Neural progenitor cell (in vitro differentiated cells): Measurements from ENCODE around the gene FTHL17. TPM values are rescaled to one million over a fixed set of nuclear protein-coding genes. Genes with fewer than 3 reads are reported as not detected.

Source experiments
- DNase-seq: peaks from one replicate; pipeline ENCODE4 v3.0.0-alpha.2; 2016; ENCODE audit warnings: low spot score
- H2AFZ ChIP-seq: fragments of 200-600 bp; sonication (generic); replicated peaks from 2 replicates; pipeline ENCODE4 v1.6.1; 2016; ENCODE audit warnings: antibody characterized with exemption
- H3F3A ChIP-seq: fragments of 200-600 bp; sonication (generic); 2 replicates; pipeline ENCODE4 v1.6.1; 2016; ENCODE audit warnings: antibody characterized with exemption, low read depth
- H3K27ac ChIP-seq: fragments of 200-600 bp; sonication (generic); 2 replicates; pipeline ENCODE4 v1.5.1; 2016; ENCODE audit warnings: mild to moderate bottlenecking
- H3K27me3 ChIP-seq: fragments of 200-600 bp; sonication (generic); 2 replicates; pipeline ENCODE4 v1.6.1; 2016; ENCODE audit warnings: mild to moderate bottlenecking, moderate library complexity
- H3K36me3 ChIP-seq: fragments of 200-600 bp; sonication (generic); 2 replicates; pipeline ENCODE4 v1.5.1; 2016
- H3K4me1 ChIP-seq: fragments of 200-600 bp; sonication (generic); 2 replicates; pipeline ENCODE4 v1.6.1; 2016; ENCODE audit warnings: mixed run types
- H3K4me2 ChIP-seq: fragments of 200-600 bp; sonication (generic); 2 replicates; pipeline ENCODE4 v1.6.1; 2016
- H3K4me3 ChIP-seq: fragments of 200-600 bp; sonication (generic); 2 replicates; pipeline ENCODE4 v1.5.1; 2016
- H3K79me2 ChIP-seq: fragments of 200-600 bp; sonication (generic); 2 replicates; pipeline ENCODE4 v1.6.1; 2016; ENCODE audit warnings: low read depth
- H3K9ac ChIP-seq: fragments of 200-600 bp; sonication (generic); 2 replicates; pipeline ENCODE4 v1.6.1; 2016
- H3K9me3 ChIP-seq: fragments of 200-600 bp; sonication (generic); 2 replicates; pipeline ENCODE4 v1.5.1; 2016; ENCODE audit warnings: low read depth
- H4K20me1 ChIP-seq: fragments of 200-600 bp; sonication (generic); 2 replicates; pipeline ENCODE4 v1.6.1; 2016; ENCODE audit warnings: low read depth
- H3K27ac Mint-ChIP-seq: 3 replicates; pipeline ENCODE4 v1.8.0; 2021; ENCODE audit warnings: mixed read lengths
- H3K27me3 Mint-ChIP-seq: 2 replicates; pipeline ENCODE4 v1.8.0; 2022; ENCODE audit warnings: low read depth, mild to moderate bottlenecking, inconsistent platforms, moderate library complexity, mixed read lengths; ENCODE audit not compliant: insufficient read depth
- H3K36me3 Mint-ChIP-seq: 3 replicates; pipeline ENCODE4 v1.8.0; 2021; ENCODE audit warnings: mixed read lengths
- H3K4me1 Mint-ChIP-seq: 3 replicates; pipeline ENCODE4 v1.8.0; 2021; ENCODE audit warnings: mixed read lengths
- H3K4me3 Mint-ChIP-seq: 3 replicates; pipeline ENCODE4 v1.8.0; 2021; ENCODE audit warnings: mild to moderate bottlenecking, moderate library complexity, mixed read lengths
- H3K9me3 Mint-ChIP-seq: 3 replicates; pipeline ENCODE4 v1.8.0; 2020; ENCODE audit warnings: mixed read lengths
- EZH2 ChIP-seq: fragments of 200-600 bp; sonication (generic); IDR thresholded peaks from 2 replicates; pipeline ENCODE4 v1.6.1; 2017; ENCODE audit warnings: antibody characterized with exemption, mild to moderate bottlenecking, moderate library complexity
- EZH2phosphoT487 ChIP-seq: fragments of 200-600 bp; sonication (generic); IDR thresholded peaks from 2 replicates; pipeline ENCODE4 v1.6.1; 2017; ENCODE audit warnings: antibody characterized with exemption
- total RNA-seq: library from RNA; depleted of rRNA; stranded (reverse); fragments of >200 nt; gene quantifications from 2 replicates; pipeline ENCODE4 v1.2.3, GENCODE V29; 2015; ENCODE audit warnings: low replicate concordance
- TF ChIP-seq, protein P1 (sequence below): fragments of 200-600 bp; sonication (generic); IDR thresholded peaks from 2 replicates; pipeline ENCODE4 v1.5.1; 2017; ENCODE audit warnings: antibody characterized with exemption, mild to moderate bottlenecking

Gene FTHL17
- total RNA-seq, 1 donor from 2014 or later, result not detected

DNA sequence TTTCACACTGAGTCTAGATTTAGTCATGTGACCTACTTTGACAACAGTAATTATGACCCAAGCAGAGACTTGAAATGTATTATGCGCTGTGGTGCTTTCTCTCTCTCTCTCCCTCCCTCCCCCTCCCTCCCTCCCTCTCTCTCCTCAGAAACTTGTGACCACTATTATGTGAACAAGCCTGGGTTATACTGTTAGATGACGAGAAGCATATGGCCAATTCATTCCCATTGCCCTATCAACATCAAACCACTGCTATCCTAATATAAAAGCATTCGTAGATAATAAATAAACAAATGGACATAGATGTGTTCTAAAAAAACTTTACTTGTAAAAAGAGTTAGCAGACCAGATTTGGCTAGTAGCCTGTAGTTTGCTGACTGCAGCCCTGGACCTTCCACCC lies 18.2 kb downstream of the FTHL17 start:
- Mint-ChIP-seq H3K4me1 (no peaks in the 10 kb centered on the region), H3K4me3 (no peak overlapping the region), H3K9me3 (no peaks in the 10 kb centered on the region), H3K36me3 (no peaks in the 10 kb centered on the region), H3K27ac (no peak overlapping the region), H3K27me3 (no peaks in the 10 kb centered on the region)
- H3K9me3 ChIP-seq, result peaks cover 3% of the 10 kb centered on the region
- H3K36me3 ChIP-seq, result no peaks in the 10 kb centered on the region
- no peaks in the 10 kb centered on the region for H3K27me3 ChIP-seq
- TF ChIP-seq, protein P1, sequence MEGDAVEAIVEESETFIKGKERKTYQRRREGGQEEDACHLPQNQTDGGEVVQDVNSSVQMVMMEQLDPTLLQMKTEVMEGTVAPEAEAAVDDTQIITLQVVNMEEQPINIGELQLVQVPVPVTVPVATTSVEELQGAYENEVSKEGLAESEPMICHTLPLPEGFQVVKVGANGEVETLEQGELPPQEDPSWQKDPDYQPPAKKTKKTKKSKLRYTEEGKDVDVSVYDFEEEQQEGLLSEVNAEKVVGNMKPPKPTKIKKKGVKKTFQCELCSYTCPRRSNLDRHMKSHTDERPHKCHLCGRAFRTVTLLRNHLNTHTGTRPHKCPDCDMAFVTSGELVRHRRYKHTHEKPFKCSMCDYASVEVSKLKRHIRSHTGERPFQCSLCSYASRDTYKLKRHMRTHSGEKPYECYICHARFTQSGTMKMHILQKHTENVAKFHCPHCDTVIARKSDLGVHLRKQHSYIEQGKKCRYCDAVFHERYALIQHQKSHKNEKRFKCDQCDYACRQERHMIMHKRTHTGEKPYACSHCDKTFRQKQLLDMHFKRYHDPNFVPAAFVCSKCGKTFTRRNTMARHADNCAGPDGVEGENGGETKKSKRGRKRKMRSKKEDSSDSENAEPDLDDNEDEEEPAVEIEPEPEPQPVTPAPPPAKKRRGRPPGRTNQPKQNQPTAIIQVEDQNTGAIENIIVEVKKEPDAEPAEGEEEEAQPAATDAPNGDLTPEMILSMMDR, result no peak
- TF ChIP-seq EZH2 (no peak), EZH2phosphoT487 (no peak)
- no peak overlapping the region for H3K27ac ChIP-seq
- H3K9ac ChIP-seq, result no peak overlapping the region
- no peaks in the 10 kb centered on the region for H4K20me1 ChIP-seq
- no peaks in the 10 kb centered on the region for H3F3A ChIP-seq
- no peak for DNase-seq
- no peaks in the 10 kb centered on the region for H3K79me2 ChIP-seq
- no peak overlapping the region for H2AFZ ChIP-seq
- H3K4me1 ChIP-seq, result no peaks in the 10 kb centered on the region
- no peak overlapping the region for H3K4me3 ChIP-seq
- no peak overlapping the region for H3K4me2 ChIP-seq

DNA sequence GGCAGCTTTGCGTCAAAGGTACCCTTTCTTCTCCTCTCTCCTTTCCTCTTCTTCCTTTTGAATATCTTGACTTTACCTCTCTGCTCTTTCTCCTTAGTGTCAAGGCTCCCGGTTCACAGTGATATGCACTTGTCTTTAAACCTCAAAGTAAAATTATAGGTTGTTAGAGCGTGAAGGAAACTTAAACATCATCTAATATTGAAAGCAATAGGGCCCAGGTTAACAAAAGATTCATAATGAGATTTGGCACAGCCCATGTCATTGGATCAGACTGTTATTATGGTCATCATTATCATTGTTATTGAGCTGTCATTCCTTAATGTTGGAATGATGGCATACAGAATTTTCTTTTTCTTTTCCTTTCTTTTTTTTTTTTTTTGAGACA lies 32.5 kb downstream of the FTHL17 start:
- TF ChIP-seq EZH2phosphoT487 (no peak), EZH2 (no peak)
- TF ChIP-seq, protein P1, result no peak
- Histone ChIP-seq H3K9me3 (no peaks in the 10 kb centered on the region), H3K4me2 (no peak overlapping the region), H2AFZ (no peak overlapping the region), H4K20me1 (no peaks in the 10 kb centered on the region), H3K27ac (no peak overlapping the region), H3K27me3 (no peaks in the 10 kb centered on the region), H3F3A (no peaks in the 10 kb centered on the region), H3K36me3 (no peaks in the 10 kb centered on the region), H3K79me2 (no peaks in the 10 kb centered on the region), H3K9ac (no peak overlapping the region), H3K4me3 (no peak overlapping the region), H3K4me1 (no peaks in the 10 kb centered on the region)
- DNase-seq, result no peak
- H3K4me3 Mint-ChIP-seq, result no peak overlapping the region
- H3K4me1 Mint-ChIP-seq, result peaks cover 5% of the 10 kb centered on the region
- H3K9me3 Mint-ChIP-seq, result no peaks in the 10 kb centered on the region
- no peaks in the 10 kb centered on the region for H3K36me3 Mint-ChIP-seq
- H3K27me3 Mint-ChIP-seq, result no peaks in the 10 kb centered on the region
- no peak overlapping the region for H3K27ac Mint-ChIP-seq

DNA sequence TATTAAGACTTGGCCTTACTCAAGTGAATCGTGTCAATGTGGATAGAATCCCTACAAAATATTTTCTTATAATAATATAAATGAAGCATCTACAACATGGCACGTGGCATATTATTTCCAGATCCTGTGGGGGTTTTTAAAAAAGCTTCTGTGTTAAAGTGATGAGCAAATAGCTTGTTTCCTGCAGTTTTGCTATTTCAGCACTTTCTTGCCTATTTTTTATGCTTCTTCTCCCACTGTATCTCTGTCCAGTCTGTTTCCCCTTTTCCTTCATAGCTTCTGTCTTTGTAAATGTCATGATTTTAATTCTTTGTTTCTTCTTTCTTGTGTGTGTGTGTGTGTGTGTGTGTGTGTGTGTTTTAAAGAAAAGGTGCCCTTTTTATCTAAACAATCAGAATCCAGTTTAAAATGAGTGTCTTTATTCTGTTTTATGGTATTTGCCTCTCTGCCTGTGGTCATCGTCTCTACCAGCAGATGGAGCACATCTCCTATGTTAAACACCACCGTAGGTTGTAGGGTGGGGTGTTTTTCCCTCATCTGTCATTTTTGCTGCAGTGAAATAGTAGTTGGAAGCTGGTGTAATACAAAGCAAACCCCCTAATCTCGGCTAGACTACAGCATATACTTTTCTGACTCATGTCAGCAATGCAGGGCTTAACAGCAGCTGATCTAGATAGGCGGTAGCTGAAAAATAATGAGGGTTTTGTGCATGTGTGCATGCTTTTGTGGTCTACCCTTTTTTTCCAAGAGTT lies 33.1 kb downstream of the FTHL17 start:
- no peaks in the 10 kb centered on the region for H3F3A ChIP-seq

More for the DNA sequence above, 33.1 kb downstream of the FTHL17 start:
- no peaks in the 10 kb centered on the region for H3K27me3 ChIP-seq
- H3K27ac ChIP-seq, result no peak overlapping the region
- H3K4me3 Mint-ChIP-seq, result no peak overlapping the region
- H3K36me3 Mint-ChIP-seq, result no peaks in the 10 kb centered on the region
- H3K79me2 ChIP-seq, result no peaks in the 10 kb centered on the region
- H3K4me3 ChIP-seq, result no peak overlapping the region
- no peak overlapping the region for H3K4me2 ChIP-seq
- H3K4me1 ChIP-seq, result no peaks in the 10 kb centered on the region
- H3K36me3 ChIP-seq, result no peaks in the 10 kb centered on the region
- peak; percentile 49 for DNase-seq
- no peaks in the 10 kb centered on the region for H3K27me3 Mint-ChIP-seq
- H3K9me3 ChIP-seq, result no peaks in the 10 kb centered on the region
- H3K4me1 Mint-ChIP-seq, result peaks cover 5% of the 10 kb centered on the region
- no peak overlapping the region for H3K9ac ChIP-seq
- no peak overlapping the region for H3K27ac Mint-ChIP-seq
- TF ChIP-seq, protein P1, result peak; percentile 68
- TF ChIP-seq EZH2 (no peak), EZH2phosphoT487 (no peak)
- H3K9me3 Mint-ChIP-seq, result no peaks in the 10 kb centered on the region
- H4K20me1 ChIP-seq, result no peaks in the 10 kb centered on the region
- H2AFZ ChIP-seq, result no peak overlapping the region
